HepG2 (cell line): Measurements from ENCODE around the gene NCBP1. TPM values are rescaled to one million over a fixed set of nuclear protein-coding genes. Genes with fewer than 3 reads are reported as not detected.

Experiments
- ATAC-seq: fragments of 200-7000 bp; cut with Tn5 transposase; 3 replicates; pipeline ENCODE4 v1.9.1; 2020; ENCODE audit warnings: mild to moderate bottlenecking, moderate library complexity
- BruUV-seq: library from RNA; stranded (reverse); fragments of 400-500 nt; replicated peaks from 2 replicates; lab custom pipeline; 2021; lab: Mats Ljungman, UMichigan
- CTCF ChIA-PET: fragments of 300-600 bp; formaldehyde crosslinking; extraction: SDS; loops from one replicate; lab custom pipeline; 2021; ENCODE audit warnings: low total read pairs, inconsistent platforms, low intra/inter-chr PET ratio; lab: Yijun Ruan, JAX
- POLR2A ChIA-PET: fragments of 350-600 bp; sonication (Branson Sonifier 250); formaldehyde crosslinking; loops from one replicate; lab custom pipeline; 2020; ENCODE audit warnings: antibody characterized with exemption, inconsistent platforms; lab: Yijun Ruan, JAX
- DNase-seq: peaks from one replicate; pipeline ENCODE4 v3.0.0-alpha.2; 2015; ENCODE audit warnings: low spot score
- FAIRE-seq: peaks from 3 replicates; lab custom pipeline; 2011; peaks lifted over from hg19 to GRCh38; lab: Jason Lieb, UNC
- H2AFZ ChIP-seq: one replicate; pipeline ENCODE4 v1.6.1; 2011; ENCODE audit warnings: low read length, inconsistent platforms
- H3K27ac ChIP-seq: fragments of 300-600 bp; 3 replicates; pipeline ENCODE4 v1.8.0; 2011; ENCODE audit warnings: mixed run types, mild to moderate bottlenecking, mixed read lengths, low read length, inconsistent platforms; ENCODE audit not compliant: insufficient read depth; ENCODE audit errors: extremely low read length
- H3K27me3 ChIP-seq, 2 experiments: fragments of 200-600 bp in 1 of 2; 2 replicates in 1 of 2; 3 replicates in 1 of 2; pipeline versions ENCODE4 v1.6.0 to v1.8.0; 2011; ENCODE audit warnings: low read length in 2 of 2, mild to moderate bottlenecking in 2 of 2, moderate library complexity in 2 of 2, inconsistent platforms in 1 of 2; ENCODE audit not compliant: insufficient read depth in 2 of 2, control insufficient read depth in 1 of 2
- H3K36me3 ChIP-seq, 2 experiments: fragments of 200-600 bp in 1 of 2; replicated peaks in 1 of 2; 2 replicates in 1 of 2; 3 replicates in 1 of 2; pipeline versions ENCODE4 v1.5.1 to v1.8.0; 2011; ENCODE audit warnings: low read length in 2 of 2, inconsistent platforms in 1 of 2; ENCODE audit not compliant: insufficient read depth in 2 of 2, control insufficient read depth in 1 of 2
- H3K4me1 ChIP-seq: 2 replicates; pipeline ENCODE4 v1.5.1; 2012; ENCODE audit warnings: low read length, inconsistent platforms; ENCODE audit not compliant: insufficient read depth
- H3K4me2 ChIP-seq: 2 replicates; pipeline ENCODE4 v1.6.0; 2011; ENCODE audit warnings: low read depth, low read length, inconsistent platforms
- H3K4me3 ChIP-seq, 3 experiments: fragments of 200-600 bp in 1 of 3; sonication (generic), shearing (Covaris generic) in 1 of 3; replicated peaks in 1 of 3; 2 replicates each; pipeline ENCODE4 v1.5.1; 2011 to 2016; ENCODE audit warnings: low read length in 3 of 3, inconsistent platforms in 2 of 3, low read depth in 2 of 3, mild to moderate bottlenecking in 2 of 3, control low read depth in 1 of 3, mixed read lengths in 1 of 3; ENCODE audit not compliant: insufficient read depth in 1 of 3
- H3K79me2 ChIP-seq: one replicate; pipeline ENCODE4 v1.6.1; 2011; ENCODE audit warnings: low read length, inconsistent platforms; ENCODE audit not compliant: insufficient read depth
- H3K9ac ChIP-seq: 2 replicates; pipeline ENCODE4 v1.6.0; 2011; ENCODE audit warnings: mild to moderate bottlenecking, low read depth, low read length, inconsistent platforms; ENCODE audit not compliant: insufficient read depth
- H3K9me3 ChIP-seq: 2 replicates; pipeline ENCODE4 v1.5.1; 2012; ENCODE audit warnings: mild to moderate bottlenecking, low read length
- H4K20me1 ChIP-seq: 2 replicates; pipeline ENCODE4 v1.6.0; 2011; ENCODE audit warnings: inconsistent platforms, mild to moderate bottlenecking, low read length, moderate library complexity; ENCODE audit not compliant: insufficient read depth
- MATR3 ChIP-seq: sonication (generic); formaldehyde crosslinking; IDR thresholded peaks from 2 replicates; pipeline ENCODE4 v1.4.0; 2020; ENCODE audit warnings: missing genetic modification reagents
- NRL ChIP-seq: sonication (generic); formaldehyde crosslinking; IDR thresholded peaks from 2 replicates; pipeline ENCODE4 v1.5.0; 2020; ENCODE audit warnings: missing genetic modification reagents, mild to moderate bottlenecking, moderate library complexity, borderline replicate concordance
- RELA ChIP-seq: sonication (generic); formaldehyde crosslinking; IDR thresholded peaks from 2 replicates; pipeline ENCODE4 v1.4.0; 2020; ENCODE audit warnings: missing genetic modification reagents
- ZNF230 ChIP-seq: sonication (generic); formaldehyde crosslinking; IDR thresholded peaks from 2 replicates; pipeline ENCODE4 v1.4.0; 2020; ENCODE audit warnings: mild to moderate bottlenecking, missing genetic modification reagents
- ZNF598 ChIP-seq: sonication (generic); formaldehyde crosslinking; IDR thresholded peaks from 2 replicates; pipeline ENCODE4 v1.5.1; 2020; ENCODE audit warnings: mild to moderate bottlenecking, missing genetic modification reagents, borderline replicate concordance
- ZNF678 ChIP-seq: sonication (generic); formaldehyde crosslinking; IDR thresholded peaks from 2 replicates; pipeline ENCODE4 v1.4.0; 2020; ENCODE audit warnings: mild to moderate bottlenecking, missing genetic modification reagents
- WGBS: methylation state at CpG from one replicate; pipeline ENCODE4 v1.1.6; 2017; ENCODE audit warnings: low lambda C conversion rate; 5-methylcytosine and 5-hydroxymethylcytosine counted together
- in situ Hi-C: cut with HindIII; loops from 2 replicates; pipeline ENCODE4 v1.10.0; 2017; ENCODE audit warnings: low pct_unique_long_range_greater_than_20kb; ENCODE audit not compliant: extremely low pct_ligation_motif_present
- intact Hi-C: fragments of 100-400 bp; cut with micrococcal nuclease; formaldehyde crosslinking; loops from one replicate; pipeline ENCODE4 v1.10.0; 2022; ENCODE audit not compliant: unreplicated experiment
- polyA plus RNA-seq, 8 experiments: library from polyadenylated mRNA; depleted of rRNA in 3 of 8; stranded (reverse) in 7 of 8; unstranded in 1 of 8; fragments of >200 nt; fragmentation: Illumina TruSeq in 4 of 8; extraction: Trizol in 4 of 8; gene quantifications; 2 replicates each; pipeline versions ENCODE4 v1.2.1 to v1.2.3, GENCODE V29; 2011 to 2016; ENCODE audit warnings: low read depth in 4 of 8, missing spikeins in 1 of 8, mixed read lengths in 1 of 8; ENCODE audit not compliant: insufficient read depth in 1 of 8
- total RNA-seq, 5 experiments: library from RNA; depleted of rRNA; stranded (reverse); fragments of >200 nt; fragmentation: Illumina TruSeq; extraction: Trizol; gene quantifications; 2 replicates each; pipeline ENCODE4 v1.2.3, GENCODE V29; 2016; ENCODE audit warnings: low read depth in 1 of 5
- TF ChIP-seq, protein P1 (sequence below): sonication (generic); formaldehyde crosslinking; IDR thresholded peaks from 2 replicates; pipeline ENCODE4 v1.5.0; 2020; ENCODE audit warnings: missing genetic modification reagents, mild to moderate bottlenecking, borderline replicate concordance
- TF ChIP-seq, protein P2 (sequence below): IDR thresholded peaks from 2 replicates; pipeline ENCODE4 v1.6.1; 2016; ENCODE audit warnings: control low read depth
- TF ChIP-seq, protein P3 (sequence below): sonication (generic); formaldehyde crosslinking; IDR thresholded peaks from 2 replicates; pipeline ENCODE4 v1.4.0; 2020; ENCODE audit warnings: missing genetic modification reagents, mild to moderate bottlenecking, borderline replicate concordance
- TF ChIP-seq, protein P4 (sequence below): sonication (generic); formaldehyde crosslinking; IDR thresholded peaks from 2 replicates; pipeline ENCODE4 v1.4.0; 2020; ENCODE audit warnings: missing genetic modification reagents

NCBP1 gene
- total and polyA plus RNA-seq, 2 of the 13 experiments (the other 11 are each of a cell fraction or from before 2014, with no cell fraction given) = 13.3 to 40.2 TPM

DNA sequence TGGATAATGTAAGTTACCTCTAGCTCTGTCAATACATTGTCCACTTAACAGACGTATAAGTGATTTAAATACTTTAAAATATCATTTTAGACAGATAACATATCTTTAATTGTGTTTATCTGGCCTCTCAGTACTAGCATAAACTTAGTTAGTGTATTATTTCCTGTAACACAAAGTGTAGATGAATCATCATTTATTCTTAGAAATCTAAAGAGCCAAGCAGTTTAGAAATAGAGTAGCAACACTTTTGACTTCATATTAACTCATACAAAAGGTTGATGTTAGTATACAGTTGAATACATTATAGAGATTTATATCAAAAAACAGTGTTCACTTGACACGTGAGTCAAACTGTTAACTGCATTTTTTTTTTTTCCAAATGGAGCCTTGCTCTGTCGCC is 18.0 kb downstream of the NCBP1 start:
- no TSS peak for BruUV-seq
- POLR2A ChIA-PET = no interaction called here
- no peak for DNase-seq
- TF ChIP-seq NRL (no peak), RELA (CRISPR knock-in tag) (no peak), ZNF230 (CRISPR knock-in tag) (no peak), ZNF598 (no peak), MATR3 (CRISPR knock-in tag) (no peak), ZNF678 (CRISPR knock-in tag) (no peak)
- TF ChIP-seq, protein P1, sequence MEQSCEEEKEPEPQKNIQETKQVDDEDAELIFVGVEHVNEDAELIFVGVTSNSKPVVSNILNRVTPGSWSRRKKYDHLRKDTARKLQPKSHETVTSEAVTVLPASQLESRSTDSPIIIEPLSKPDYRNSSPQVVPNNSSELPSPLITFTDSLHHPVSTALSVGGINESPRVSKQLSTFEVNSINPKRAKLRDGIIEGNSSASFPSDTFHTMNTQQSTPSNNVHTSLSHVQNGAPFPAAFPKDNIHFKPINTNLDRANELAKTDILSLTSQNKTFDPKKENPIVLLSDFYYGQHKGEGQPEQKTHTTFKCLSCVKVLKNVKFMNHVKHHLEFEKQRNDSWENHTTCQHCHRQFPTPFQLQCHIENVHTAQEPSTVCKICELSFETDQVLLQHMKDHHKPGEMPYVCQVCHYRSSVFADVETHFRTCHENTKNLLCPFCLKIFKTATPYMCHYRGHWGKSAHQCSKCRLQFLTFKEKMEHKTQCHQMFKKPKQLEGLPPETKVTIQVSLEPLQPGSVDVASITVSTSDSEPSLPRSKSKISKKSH (CRISPR knock-in tag) = no peak
- TF ChIP-seq, protein P2, sequence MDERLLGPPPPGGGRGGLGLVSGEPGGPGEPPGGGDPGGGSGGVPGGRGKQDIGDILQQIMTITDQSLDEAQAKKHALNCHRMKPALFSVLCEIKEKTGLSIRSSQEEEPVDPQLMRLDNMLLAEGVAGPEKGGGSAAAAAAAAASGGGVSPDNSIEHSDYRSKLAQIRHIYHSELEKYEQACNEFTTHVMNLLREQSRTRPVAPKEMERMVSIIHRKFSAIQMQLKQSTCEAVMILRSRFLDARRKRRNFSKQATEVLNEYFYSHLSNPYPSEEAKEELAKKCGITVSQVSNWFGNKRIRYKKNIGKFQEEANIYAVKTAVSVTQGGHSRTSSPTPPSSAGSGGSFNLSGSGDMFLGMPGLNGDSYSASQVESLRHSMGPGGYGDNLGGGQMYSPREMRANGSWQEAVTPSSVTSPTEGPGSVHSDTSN = no peak
- TF ChIP-seq, protein P3, sequence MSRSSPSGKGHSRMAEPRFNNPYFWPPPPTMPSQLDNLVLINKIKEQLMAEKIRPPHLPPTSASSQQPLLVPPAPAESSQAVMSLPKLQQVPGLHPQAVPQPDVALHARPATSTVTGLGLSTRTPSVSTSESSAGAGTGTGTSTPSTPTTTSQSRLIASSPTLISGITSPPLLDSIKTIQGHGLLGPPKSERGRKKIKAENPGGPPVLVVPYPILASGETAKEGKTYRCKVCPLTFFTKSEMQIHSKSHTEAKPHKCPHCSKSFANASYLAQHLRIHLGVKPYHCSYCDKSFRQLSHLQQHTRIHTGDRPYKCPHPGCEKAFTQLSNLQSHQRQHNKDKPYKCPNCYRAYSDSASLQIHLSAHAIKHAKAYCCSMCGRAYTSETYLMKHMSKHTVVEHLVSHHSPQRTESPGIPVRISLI (CRISPR knock-in tag) = no peak
- TF ChIP-seq, protein P4, sequence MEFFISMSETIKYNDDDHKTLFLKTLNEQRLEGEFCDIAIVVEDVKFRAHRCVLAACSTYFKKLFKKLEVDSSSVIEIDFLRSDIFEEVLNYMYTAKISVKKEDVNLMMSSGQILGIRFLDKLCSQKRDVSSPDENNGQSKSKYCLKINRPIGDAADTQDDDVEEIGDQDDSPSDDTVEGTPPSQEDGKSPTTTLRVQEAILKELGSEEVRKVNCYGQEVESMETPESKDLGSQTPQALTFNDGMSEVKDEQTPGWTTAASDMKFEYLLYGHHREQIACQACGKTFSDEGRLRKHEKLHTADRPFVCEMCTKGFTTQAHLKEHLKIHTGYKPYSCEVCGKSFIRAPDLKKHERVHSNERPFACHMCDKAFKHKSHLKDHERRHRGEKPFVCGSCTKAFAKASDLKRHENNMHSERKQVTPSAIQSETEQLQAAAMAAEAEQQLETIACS = no peak
- TF ChIP-seq, all 625 proteins: peak for 0
- no peaks in the 10 kb centered on the region for H3K79me2 ChIP-seq
- no peak for FAIRE-seq
- no peak overlapping the region for H3K4me2 ChIP-seq
- no peaks in the 10 kb centered on the region for H3K27me3 ChIP-seq
- no peaks in the 10 kb centered on the region for H3K4me1 ChIP-seq
- H3K9ac ChIP-seq = no peak overlapping the region
- no peak for ATAC-seq
- H2AFZ ChIP-seq = no peak overlapping the region
- WGBS = 96% methylated on average over 3 of the region's 3 CpGs
- CTCF ChIA-PET = no interaction called here
- no peaks in the 10 kb centered on the region for H3K9me3 ChIP-seq
- no peak overlapping the region for H3K27ac ChIP-seq
- intact Hi-C loops (no loop called here), in situ Hi-C loops (no loop called here)
- no peak overlapping the region for H3K4me3 ChIP-seq
- no peaks in the 10 kb centered on the region for H4K20me1 ChIP-seq
- peaks cover 10 to 82% of the 10 kb centered on the region in 2 experiments; a peak in 4 of 5 replicates for H3K36me3 ChIP-seq
